SH-SY5Y (cell line): Measurements from ENCODE around the gene EOGT.

ENCODE experiments used
- GATA2 ChIP-seq: IDR thresholded peaks from 2 replicates; pipeline ENCODE4 v1.6.1; 2011; ENCODE audit warnings: mild to moderate bottlenecking, low read depth, low read length
- GATA3 ChIP-seq: IDR thresholded peaks from 2 replicates; pipeline ENCODE4 v1.6.1; 2011; ENCODE audit warnings: low read depth, mild to moderate bottlenecking, low read length, moderate library complexity

DNA sequence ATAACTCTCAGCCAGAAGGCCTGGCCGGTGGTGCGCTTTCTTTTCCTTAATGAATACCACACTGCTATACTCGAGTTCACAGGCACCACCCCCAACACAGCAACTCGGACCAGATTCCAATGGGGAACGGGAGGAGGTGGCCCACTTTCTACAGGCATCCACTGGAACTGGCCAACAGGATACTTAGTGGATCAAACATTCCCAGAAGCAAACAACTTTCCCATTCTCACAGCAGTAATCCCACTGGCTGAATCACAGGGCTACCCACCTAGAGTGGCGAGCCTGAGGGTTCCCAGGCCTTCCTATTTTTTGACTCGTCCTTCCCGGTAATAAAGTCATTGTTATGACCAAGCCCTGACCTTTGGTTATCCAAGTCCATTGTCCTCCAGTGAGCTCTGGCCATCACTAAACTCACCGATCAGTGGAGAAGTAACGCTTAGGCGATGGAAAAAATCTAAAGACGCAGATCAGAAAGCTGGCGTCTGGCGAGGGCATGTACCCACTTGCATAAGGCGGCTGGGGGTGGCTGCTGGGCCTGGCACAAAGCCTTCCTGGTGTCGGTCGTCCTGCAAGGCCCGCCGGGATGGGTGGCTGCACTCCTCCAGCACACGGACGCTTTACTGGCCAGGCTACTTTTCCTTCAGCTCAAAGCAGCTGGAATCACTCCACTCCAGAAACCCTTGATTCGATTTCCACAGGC is 1.2 kb downstream of the EOGT start:
- TF ChIP-seq GATA2: no peak
- no peak for TF ChIP-seq GATA3
